NB4 (cell line): ENCODE measurements around the gene MT1H.

Experiments
- CTCF ChIP-seq: IDR thresholded peaks from one replicate; pipeline ENCODE4 v1.5.1; 2012; ENCODE audit warnings: low read depth, low read length
- POLR2A ChIP-seq: IDR thresholded peaks from 2 replicates; pipeline ENCODE4 v1.6.1; 2011; ENCODE audit warnings: mild to moderate bottlenecking; ENCODE audit not compliant: insufficient read length; ENCODE audit errors: extremely low read depth
- TF ChIP-seq, protein P1 (sequence below): IDR thresholded peaks from 2 replicates; pipeline ENCODE4 v1.6.1; 2011; ENCODE audit warnings: low read depth, low read length

GRCh38 chr16:56695246-56695645, 25.6 kb downstream of the MT1H start:
- TF ChIP-seq POLR2A (no peak), CTCF (no peak)
- TF ChIP-seq, protein P1, sequence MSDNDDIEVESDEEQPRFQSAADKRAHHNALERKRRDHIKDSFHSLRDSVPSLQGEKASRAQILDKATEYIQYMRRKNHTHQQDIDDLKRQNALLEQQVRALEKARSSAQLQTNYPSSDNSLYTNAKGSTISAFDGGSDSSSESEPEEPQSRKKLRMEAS: no peak
